ENCODE data around the gene CWC15.

CWC15 gene

DNA sequence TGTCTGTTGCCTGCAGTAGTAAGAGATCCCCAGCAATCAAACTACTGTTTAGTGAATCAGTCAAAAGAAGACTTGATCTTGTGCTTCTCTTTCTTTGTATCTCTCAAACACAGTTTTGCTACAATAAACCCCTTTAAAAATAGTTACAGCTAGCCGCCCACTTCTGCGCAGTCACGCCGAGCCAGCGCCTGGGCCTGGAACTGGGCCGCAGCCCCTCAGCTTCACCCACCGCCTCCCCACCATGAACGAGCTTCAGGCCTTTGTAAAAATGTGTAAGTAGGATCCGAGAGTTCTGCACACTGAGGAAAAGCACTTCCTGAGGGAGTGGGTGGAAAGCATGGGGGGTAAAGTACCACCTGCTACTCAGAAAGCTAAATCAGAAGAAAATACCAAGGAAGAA, 60.5 kb downstream of the CWC15 start:
- H3K27ac ChIP-seq, result no peak overlapping the region
- TF ChIP-seq, protein P1, sequence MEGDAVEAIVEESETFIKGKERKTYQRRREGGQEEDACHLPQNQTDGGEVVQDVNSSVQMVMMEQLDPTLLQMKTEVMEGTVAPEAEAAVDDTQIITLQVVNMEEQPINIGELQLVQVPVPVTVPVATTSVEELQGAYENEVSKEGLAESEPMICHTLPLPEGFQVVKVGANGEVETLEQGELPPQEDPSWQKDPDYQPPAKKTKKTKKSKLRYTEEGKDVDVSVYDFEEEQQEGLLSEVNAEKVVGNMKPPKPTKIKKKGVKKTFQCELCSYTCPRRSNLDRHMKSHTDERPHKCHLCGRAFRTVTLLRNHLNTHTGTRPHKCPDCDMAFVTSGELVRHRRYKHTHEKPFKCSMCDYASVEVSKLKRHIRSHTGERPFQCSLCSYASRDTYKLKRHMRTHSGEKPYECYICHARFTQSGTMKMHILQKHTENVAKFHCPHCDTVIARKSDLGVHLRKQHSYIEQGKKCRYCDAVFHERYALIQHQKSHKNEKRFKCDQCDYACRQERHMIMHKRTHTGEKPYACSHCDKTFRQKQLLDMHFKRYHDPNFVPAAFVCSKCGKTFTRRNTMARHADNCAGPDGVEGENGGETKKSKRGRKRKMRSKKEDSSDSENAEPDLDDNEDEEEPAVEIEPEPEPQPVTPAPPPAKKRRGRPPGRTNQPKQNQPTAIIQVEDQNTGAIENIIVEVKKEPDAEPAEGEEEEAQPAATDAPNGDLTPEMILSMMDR (conservative IDR thresholded peaks at IDR 0.05), result no peak

Measured in VCaP (cell line).